OCI-LY7 (cell line): ENCODE data around the gene KCNJ15. TPM values are rescaled to one million over a fixed set of nuclear protein-coding genes. Genes with fewer than 3 reads are reported as not detected.

Source experiments
- BruUV-seq: library from RNA; stranded (reverse); fragments of 400-500 nt; replicated peaks from 2 replicates; lab custom pipeline; 2021; lab: Mats Ljungman, UMichigan
- CTCF ChIA-PET: fragments of 300-600 bp; sonication (Branson Sonifier 250); formaldehyde crosslinking; loops from one replicate; lab custom pipeline; 2022; ENCODE audit warnings: antibody characterized with exemption; ENCODE audit not compliant: unreplicated experiment; lab: Charles Lee
- POLR2A ChIA-PET: fragments of 300-600 bp; sonication (Branson Sonifier 250); formaldehyde crosslinking; loops from one replicate; lab custom pipeline; 2022; ENCODE audit warnings: antibody characterized with exemption; lab: Charles Lee
- DNase-seq: peaks from one replicate; pipeline ENCODE4 v3.0.0-alpha.2; 2015; ENCODE audit warnings: low spot score
- H2AFZ ChIP-seq: fragments of 200-600 bp; sonication (generic), shearing (Covaris generic); 2 replicates; pipeline ENCODE4 v1.6.1; 2014; ENCODE audit warnings: mild to moderate bottlenecking, antibody characterized with exemption, low read length, moderate library complexity
- H3K27ac ChIP-seq: fragments of 200-600 bp; sonication (generic); 2 replicates; pipeline ENCODE4 v1.5.1; 2014; ENCODE audit warnings: mixed run types, low read depth, mild to moderate bottlenecking, moderate library complexity, low read length, inconsistent platforms; ENCODE audit not compliant: poor library complexity, severe bottlenecking
- H3K36me3 ChIP-seq: fragments of 200-600 bp; sonication (generic); 2 replicates; pipeline ENCODE4 v1.6.1; 2014; ENCODE audit warnings: mild to moderate bottlenecking, antibody characterized with exemption, low read length, moderate library complexity, mixed read lengths; ENCODE audit not compliant: insufficient read depth
- H3K4me1 ChIP-seq: fragments of 200-600 bp; sonication (generic); 2 replicates; pipeline ENCODE4 v1.5.1; 2014; ENCODE audit warnings: mild to moderate bottlenecking, low read length; ENCODE audit not compliant: insufficient read depth, poor library complexity, severe bottlenecking
- H3K4me2 ChIP-seq: fragments of 200-600 bp; sonication (generic); 2 replicates; pipeline ENCODE4 v1.6.1; 2014; ENCODE audit warnings: mild to moderate bottlenecking, low read length
- H3K4me3 ChIP-seq: fragments of 200-600 bp; sonication (generic); 2 replicates; pipeline ENCODE4 v1.5.1; 2014; ENCODE audit warnings: mild to moderate bottlenecking, low read depth, low read length; ENCODE audit not compliant: poor library complexity, severe bottlenecking
- H3K79me2 ChIP-seq: fragments of 200-600 bp; sonication (generic); 2 replicates; pipeline ENCODE4 v1.6.1; 2016; ENCODE audit warnings: low read depth, mild to moderate bottlenecking, low read length, moderate library complexity, mixed read lengths; ENCODE audit not compliant: insufficient read depth
- H3K9me2 ChIP-seq: fragments of 200-600 bp; sonication (generic); 2 replicates; pipeline ENCODE4 v1.6.1; 2016; ENCODE audit warnings: mild to moderate bottlenecking, low read length, mixed read lengths; ENCODE audit not compliant: insufficient read depth
- H3K9me3 ChIP-seq: fragments of 200-600 bp; sonication (generic); 2 replicates; pipeline ENCODE4 v1.6.1; 2014; ENCODE audit warnings: mild to moderate bottlenecking, mixed run types, low read length, mixed read lengths
- H4K20me1 ChIP-seq: fragments of 200-600 bp; sonication (generic); 2 replicates; pipeline ENCODE4 v1.6.1; 2014; ENCODE audit warnings: mild to moderate bottlenecking, antibody characterized with exemption, low read length, moderate library complexity, mixed read lengths; ENCODE audit not compliant: insufficient read depth
- EZH2phosphoT487 ChIP-seq: fragments of 200-600 bp; sonication (generic); IDR thresholded peaks from 2 replicates; pipeline ENCODE4 v1.6.1; 2018; ENCODE audit warnings: low read depth, borderline replicate concordance, mild to moderate bottlenecking, mixed run types, antibody characterized with exemption, low read length, moderate library complexity, mixed read lengths
- intact Hi-C: fragments of 100-400 bp; cut with micrococcal nuclease; formaldehyde crosslinking; loops from one replicate; pipeline ENCODE4 v1.10.0; 2022; ENCODE audit not compliant: unreplicated experiment
- total RNA-seq, 2 experiments: library from RNA; depleted of rRNA in 1 of 2; stranded (reverse); fragments of >200 nt in 1 of 2; shearing (Covaris generic) in 1 of 2; gene quantifications; 2 replicates each; pipeline ENCODE4 v1.2.3, GENCODE V29; 2014 to 2022
- TF ChIP-seq, protein P1 (sequence below): fragments of 200-600 bp; sonication (generic); conservative IDR thresholded peaks from 2 replicates; pipeline ENCODE4 v1.5.1; 2014; ENCODE audit warnings: mild to moderate bottlenecking, antibody characterized with exemption, low read length, moderate library complexity, mixed read lengths

Gene KCNJ15
- total RNA-seq, 2 experiments from 2014 or later: not detected

GRCh38 chr21:38289705-38290485 lies 33.1 kb downstream of the KCNJ15 start:
- Histone ChIP-seq H3K4me1 (no peaks in the 10 kb centered on the region), H3K9me3 (no peaks in the 10 kb centered on the region), H3K9me2 (no peaks in the 10 kb centered on the region), H3K4me2 (no peak overlapping the region), H3K36me3 (no peaks in the 10 kb centered on the region), H4K20me1 (no peaks in the 10 kb centered on the region), H3K4me3 (no peak overlapping the region), H2AFZ (no peak overlapping the region), H3K27ac (no peak overlapping the region), H3K79me2 (no peaks in the 10 kb centered on the region)
- ChIA-PET POLR2A (no interaction called here), CTCF (no interaction called here)
- TF ChIP-seq, protein P1, sequence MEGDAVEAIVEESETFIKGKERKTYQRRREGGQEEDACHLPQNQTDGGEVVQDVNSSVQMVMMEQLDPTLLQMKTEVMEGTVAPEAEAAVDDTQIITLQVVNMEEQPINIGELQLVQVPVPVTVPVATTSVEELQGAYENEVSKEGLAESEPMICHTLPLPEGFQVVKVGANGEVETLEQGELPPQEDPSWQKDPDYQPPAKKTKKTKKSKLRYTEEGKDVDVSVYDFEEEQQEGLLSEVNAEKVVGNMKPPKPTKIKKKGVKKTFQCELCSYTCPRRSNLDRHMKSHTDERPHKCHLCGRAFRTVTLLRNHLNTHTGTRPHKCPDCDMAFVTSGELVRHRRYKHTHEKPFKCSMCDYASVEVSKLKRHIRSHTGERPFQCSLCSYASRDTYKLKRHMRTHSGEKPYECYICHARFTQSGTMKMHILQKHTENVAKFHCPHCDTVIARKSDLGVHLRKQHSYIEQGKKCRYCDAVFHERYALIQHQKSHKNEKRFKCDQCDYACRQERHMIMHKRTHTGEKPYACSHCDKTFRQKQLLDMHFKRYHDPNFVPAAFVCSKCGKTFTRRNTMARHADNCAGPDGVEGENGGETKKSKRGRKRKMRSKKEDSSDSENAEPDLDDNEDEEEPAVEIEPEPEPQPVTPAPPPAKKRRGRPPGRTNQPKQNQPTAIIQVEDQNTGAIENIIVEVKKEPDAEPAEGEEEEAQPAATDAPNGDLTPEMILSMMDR: no peak
- TF ChIP-seq EZH2phosphoT487: no peak
- intact Hi-C loops: no loop called here
- BruUV-seq: no TSS peak
- no peak for DNase-seq

DNA sequence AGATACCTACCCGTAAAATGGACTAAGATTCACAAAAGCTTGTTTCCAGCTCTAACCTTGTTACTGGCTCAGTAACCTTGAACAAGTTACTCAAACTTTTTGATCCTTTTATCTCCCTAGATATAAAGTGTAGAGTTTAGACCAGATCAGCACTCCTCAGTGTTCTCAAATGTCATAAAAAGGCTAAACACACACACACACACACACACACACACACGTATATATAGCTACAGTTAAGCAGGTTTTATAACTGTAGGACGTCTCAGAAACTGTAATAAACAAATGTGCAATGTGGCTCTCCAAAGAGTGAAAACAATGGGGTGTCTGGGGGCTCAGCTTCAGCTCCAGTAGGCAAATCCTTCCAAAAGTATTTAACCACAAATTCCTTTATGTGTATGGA lies 34.0 kb downstream of the KCNJ15 start:
- CTCF ChIA-PET: no interaction called here
- intact Hi-C loops: no loop called here
- Histone ChIP-seq H2AFZ (no peak overlapping the region), H3K9me3 (no peaks in the 10 kb centered on the region), H3K27ac (no peak overlapping the region), H3K4me1 (no peaks in the 10 kb centered on the region), H3K4me2 (no peak overlapping the region), H3K36me3 (no peaks in the 10 kb centered on the region), H3K4me3 (no peak overlapping the region), H3K79me2 (no peaks in the 10 kb centered on the region), H4K20me1 (no peaks in the 10 kb centered on the region), H3K9me2 (no peaks in the 10 kb centered on the region)
- POLR2A ChIA-PET: no interaction called here
- no peak for DNase-seq
- TF ChIP-seq, protein P1: no peak
- TF ChIP-seq EZH2phosphoT487: no peak
- no TSS peak for BruUV-seq

- POLR2A ChIA-PET: interaction anchor here (0.6 to 0.9 kb wide), 2 partner anchors 139 to 1175 kb away, joined by 3 to 5 read pairs; no protein-coding TSS in a partner anchor
Measured at GRCh38 chr21:38291874-38292273, 35.1 kb downstream of the KCNJ15 start.

More at GRCh38 chr21:38291874-38292273, 35.1 kb downstream of the KCNJ15 start:
- Histone ChIP-seq H3K4me2 (no peak overlapping the region), H3K79me2 (no peaks in the 10 kb centered on the region), H3K36me3 (no peaks in the 10 kb centered on the region), H4K20me1 (no peaks in the 10 kb centered on the region), H3K4me1 (no peaks in the 10 kb centered on the region), H3K4me3 (no peak overlapping the region), H2AFZ (no peak overlapping the region), H3K9me3 (no peaks in the 10 kb centered on the region), H3K9me2 (no peaks in the 10 kb centered on the region), H3K27ac (no peak overlapping the region)
- no TSS peak for BruUV-seq
- CTCF ChIA-PET: no interaction called here
- no peak for DNase-seq
- no peak for TF ChIP-seq EZH2phosphoT487
- TF ChIP-seq, protein P1: no peak
- intact Hi-C loops: no loop called here
